Muscle of leg (tissue), 11 donors: ENCODE data around the gene OLA1. TPM values are rescaled to one million over a fixed set of nuclear protein-coding genes. Genes with fewer than 3 reads are reported as not detected.

Experiments used
- DNase-seq: peaks from one replicate; pipeline ENCODE4 v3.0.0; 2013
- H3K27ac ChIP-seq: one replicate; pipeline ENCODE4 v1.5.1; 2013; ENCODE audit warnings: mild to moderate bottlenecking, low read length, control low read depth
- H3K27me3 ChIP-seq: one replicate; pipeline ENCODE4 v1.6.1; 2013; ENCODE audit warnings: low read length; ENCODE audit not compliant: control insufficient read depth, insufficient read depth
- H3K36me3 ChIP-seq: one replicate; pipeline ENCODE4 v1.6.1; 2013; ENCODE audit warnings: low read length; ENCODE audit not compliant: control insufficient read depth, insufficient read depth
- H3K4me1 ChIP-seq: one replicate; pipeline ENCODE4 v1.6.1; 2013; ENCODE audit warnings: low read length; ENCODE audit not compliant: control insufficient read depth, insufficient read depth
- H3K4me3 ChIP-seq: one replicate; pipeline ENCODE4 v1.5.1; 2013; ENCODE audit warnings: low read length, control low read depth
- H3K9me3 ChIP-seq: replicated peaks from 2 replicates; pipeline ENCODE4 v1.6.1; 2013; ENCODE audit warnings: low read depth, low read length; ENCODE audit not compliant: control insufficient read depth
- WGBS: methylation state at CpG from one replicate; pipeline ENCODE4 v1.1.5; 2013; ENCODE audit warnings: missing lambda C conversion rate; ENCODE audit not compliant: insufficient coverage; 5-methylcytosine and 5-hydroxymethylcytosine counted together
- polyA plus RNA-seq, 8 donors: library from polyadenylated mRNA; unstranded; fragments of 120-200 nt; gene quantifications; one replicate each; pipeline versions ENCODE4 v1.2.1 to v1.2.3, GENCODE V29; 2013; ENCODE audit warnings: inconsistent platforms in 1 of 8, low replicate concordance in 1 of 8; ENCODE audit not compliant: insufficient read length in 8 of 8, insufficient read depth in 1 of 8
- total RNA-seq: library from RNA; stranded (reverse); fragments of 120-200 nt; gene quantifications from one replicate; pipeline ENCODE4 v1.2.4, GENCODE V29; 2013

The OLA1 gene
- total and polyA plus RNA-seq, 9 donors = 123 to 227 (median 186) TPM

DNA sequence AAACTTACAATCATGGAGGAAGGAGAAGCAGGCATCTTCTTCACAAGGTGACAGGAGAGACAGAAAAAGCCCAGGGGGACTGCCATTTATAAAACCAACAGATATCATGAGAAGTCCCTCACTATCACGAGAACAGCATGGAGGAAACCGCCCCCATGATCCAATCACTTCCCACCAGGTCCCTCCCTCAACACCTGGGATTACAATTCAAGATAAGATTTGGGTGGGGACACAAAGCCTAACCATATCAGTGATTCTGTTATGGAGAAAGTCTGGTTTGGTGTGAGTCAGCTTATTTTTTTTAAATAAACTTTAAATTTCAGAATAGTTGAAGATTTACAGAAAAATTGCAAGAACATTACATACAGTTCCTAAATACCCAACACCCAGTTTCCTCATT, 198.4 kb downstream of the OLA1 start:
- no CpG with 5 or more reads among the region's 2 CpGs for WGBS
- H3K36me3 ChIP-seq = no peaks in the 10 kb centered on the region
- H3K4me1 ChIP-seq = peaks cover 29% of the 10 kb centered on the region
- H3K4me3 ChIP-seq = no peak overlapping the region
- H3K27ac ChIP-seq = no peak overlapping the region
- H3K9me3 ChIP-seq = no peaks in the 10 kb centered on the region
- no peaks in the 10 kb centered on the region for H3K27me3 ChIP-seq
- DNase-seq = no peak

DNA sequence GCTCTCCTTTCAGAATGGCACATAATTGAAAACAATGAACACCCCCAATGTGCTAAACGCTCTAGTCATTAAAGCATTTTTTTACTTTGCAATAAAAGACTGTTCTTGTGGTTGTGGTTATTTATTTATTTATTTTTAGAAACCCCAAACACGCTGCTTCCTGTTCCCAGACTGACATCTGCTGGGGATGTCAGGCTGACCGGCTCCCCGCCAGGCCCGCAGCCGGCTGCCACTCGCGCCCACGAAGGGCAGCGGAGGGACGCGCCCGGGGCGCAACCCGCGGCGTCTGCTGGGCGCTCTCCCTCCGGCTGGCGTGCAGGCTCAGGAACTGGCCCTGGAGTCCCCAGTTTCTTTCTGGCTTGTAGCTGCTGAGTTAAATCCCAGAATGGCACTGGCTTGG, 200.1 kb downstream of the OLA1 start:
- Histone ChIP-seq H3K4me3 (no peak overlapping the region), H3K36me3 (no peaks in the 10 kb centered on the region), H3K9me3 (no peaks in the 10 kb centered on the region), H3K27me3 (no peaks in the 10 kb centered on the region), H3K27ac (no peak overlapping the region), H3K4me1 (peaks cover 15% of the 10 kb centered on the region)
- WGBS = 84% methylated on average over 18 of the region's 20 CpGs
- no peak for DNase-seq

DNA sequence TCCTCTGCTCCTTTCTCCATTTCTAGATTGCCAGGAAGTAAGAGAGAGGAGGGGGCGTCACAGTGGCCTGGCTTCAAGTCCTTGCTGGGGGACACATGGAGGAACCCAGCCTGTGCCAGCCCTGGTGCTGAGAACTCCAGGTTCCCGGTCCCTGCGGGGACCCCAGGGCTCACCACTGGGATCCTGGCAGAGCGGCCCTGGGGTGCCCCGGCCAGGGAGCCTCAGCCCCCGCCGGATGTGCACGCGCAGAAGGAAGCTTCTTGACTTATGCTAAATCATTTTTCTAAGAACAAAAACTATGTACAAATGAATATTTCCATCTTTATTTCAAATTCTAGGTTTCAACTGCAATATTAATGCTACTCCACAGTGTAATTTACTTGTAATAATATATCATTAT, 200.6 kb downstream of the OLA1 start:
- WGBS = 93% methylated on average over 3 of the region's 9 CpGs
- H3K4me3 ChIP-seq = no peak overlapping the region

DNA sequence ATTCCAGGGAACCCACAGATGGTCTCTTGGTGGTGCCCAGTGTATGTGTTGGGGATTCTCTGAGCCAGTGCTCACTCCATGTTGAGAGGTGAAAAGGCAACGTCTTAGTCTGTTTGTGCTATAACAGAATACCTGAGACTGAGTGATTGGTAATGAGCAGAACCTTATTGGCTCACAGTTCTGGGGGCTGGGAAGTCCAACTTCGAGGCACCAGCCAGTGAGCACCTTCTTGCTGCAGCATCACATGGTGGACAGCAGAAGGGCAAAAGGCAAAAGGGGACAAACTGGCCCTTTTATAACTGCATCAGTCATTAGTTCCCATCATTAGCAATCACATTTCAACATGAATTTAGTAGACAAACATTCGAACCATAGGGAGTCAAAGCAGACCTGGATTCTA, 202.2 kb downstream of the OLA1 start:
- WGBS = 76% methylated on average over 2 of the region's 3 CpGs
- no peaks in the 10 kb centered on the region for H3K27me3 ChIP-seq
- H3K9me3 ChIP-seq = no peaks in the 10 kb centered on the region
- H3K36me3 ChIP-seq = no peaks in the 10 kb centered on the region
- no peak overlapping the region for H3K27ac ChIP-seq
- no peaks in the 10 kb centered on the region for H3K4me1 ChIP-seq
- DNase-seq = no peak
- no peak overlapping the region for H3K4me3 ChIP-seq

More for the DNA sequence above, 200.6 kb downstream of the OLA1 start:
- Histone ChIP-seq H3K36me3 (no peaks in the 10 kb centered on the region), H3K27ac (no peak overlapping the region), H3K4me1 (peaks cover 12% of the 10 kb centered on the region), H3K27me3 (no peaks in the 10 kb centered on the region), H3K9me3 (no peaks in the 10 kb centered on the region)
- no peak for DNase-seq

DNA sequence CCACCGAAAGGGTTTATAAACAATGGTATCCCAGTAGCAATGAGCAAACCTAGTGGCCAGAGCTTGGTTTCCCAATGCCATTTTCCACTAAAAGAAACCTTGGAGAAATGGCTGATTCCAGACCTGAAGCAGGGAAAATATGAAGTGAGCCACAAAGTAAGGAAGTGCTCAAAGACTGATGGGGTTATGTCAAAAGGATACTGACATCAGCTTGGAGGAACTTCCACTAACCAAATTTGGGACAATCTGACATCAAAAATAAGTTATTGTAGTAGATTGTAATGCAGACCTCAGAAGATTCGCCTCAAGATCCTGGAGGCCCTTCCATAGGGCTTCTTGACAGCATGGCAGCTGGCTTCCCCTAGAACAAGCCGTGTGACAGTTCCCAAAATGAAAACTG, 203.8 kb downstream of the OLA1 start:
- Histone ChIP-seq H3K4me1 (peaks cover 8% of the 10 kb centered on the region), H3K9me3 (no peaks in the 10 kb centered on the region), H3K4me3 (no peak overlapping the region), H3K27ac (no peak overlapping the region), H3K27me3 (no peaks in the 10 kb centered on the region), H3K36me3 (no peaks in the 10 kb centered on the region)
- no CpG with 5 or more reads among the region's 3 CpGs for WGBS
- no peak for DNase-seq

DNA sequence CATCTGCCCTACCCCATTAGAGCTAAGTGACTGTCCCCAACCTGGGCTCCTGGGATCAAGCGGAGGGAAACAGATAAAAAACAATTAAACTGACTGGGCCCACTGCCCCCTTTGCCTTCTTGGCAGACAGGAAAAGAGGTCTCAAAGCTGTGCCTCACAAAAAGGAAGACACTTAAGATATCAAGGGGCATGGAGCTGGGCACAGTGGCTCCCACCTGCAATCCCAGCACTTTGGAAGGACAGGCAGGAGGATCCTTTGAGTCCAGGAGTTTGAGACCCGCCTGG, 208.0 kb downstream of the OLA1 start:
- Histone ChIP-seq H3K9me3 (no peaks in the 10 kb centered on the region), H3K4me3 (no peak overlapping the region), H3K4me1 (peaks cover 19% of the 10 kb centered on the region), H3K27ac (no peak overlapping the region), H3K36me3 (no peaks in the 10 kb centered on the region), H3K27me3 (no peaks in the 10 kb centered on the region)
- WGBS = no CpG with 5 or more reads among the region's 2 CpGs
- no peak for DNase-seq

DNA sequence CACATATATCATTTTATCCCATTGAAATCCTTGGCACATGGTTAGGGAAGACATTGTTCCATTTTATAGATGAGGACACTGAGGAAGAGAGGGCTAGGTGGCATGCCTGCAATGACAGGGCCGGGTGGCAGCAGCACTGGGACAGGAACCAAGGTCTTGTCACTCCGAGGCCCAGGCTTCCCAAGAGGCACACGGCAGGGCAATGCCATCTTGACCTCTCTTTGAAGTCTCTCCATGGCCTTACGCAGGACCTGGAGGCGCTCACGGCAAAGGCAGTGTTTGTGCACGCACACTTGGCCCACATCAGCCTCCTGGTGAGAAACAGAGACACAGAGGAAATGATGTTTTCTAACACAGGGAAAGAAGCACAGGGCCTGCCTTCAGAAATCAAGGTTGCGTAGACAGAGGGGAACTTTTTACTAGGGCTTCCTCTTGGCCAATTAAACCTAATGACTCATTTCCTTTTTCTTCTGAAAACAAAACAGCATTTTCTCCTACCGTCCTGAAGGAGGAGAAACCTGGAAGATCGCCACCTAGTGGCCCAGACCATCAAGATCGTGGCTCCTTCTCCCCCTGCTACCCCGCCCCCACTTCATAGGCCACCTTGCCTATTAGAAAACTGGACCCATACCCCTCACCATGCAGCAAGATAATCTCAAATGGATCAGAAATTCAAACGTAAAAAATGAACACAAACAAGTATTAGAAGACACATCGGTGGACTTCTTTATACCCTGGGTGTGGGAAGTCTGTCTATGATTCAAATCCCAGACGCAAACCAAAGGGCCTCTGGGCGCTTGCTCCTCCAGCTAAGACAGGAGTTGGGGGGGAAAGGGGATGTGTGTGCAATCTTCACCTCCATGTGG, 208.5 kb downstream of the OLA1 start:
- WGBS = 15% methylated on average over 7 of the region's 16 CpGs
- Histone ChIP-seq H3K9me3 (no peaks in the 10 kb centered on the region), H3K27me3 (no peaks in the 10 kb centered on the region), H3K4me1 (peaks cover 19% of the 10 kb centered on the region), H3K27ac (peak overlapping the region; percentile 89), H3K36me3 (no peaks in the 10 kb centered on the region), H3K4me3 (no peak overlapping the region)
- DNase-seq = peak; percentile 98

DNA sequence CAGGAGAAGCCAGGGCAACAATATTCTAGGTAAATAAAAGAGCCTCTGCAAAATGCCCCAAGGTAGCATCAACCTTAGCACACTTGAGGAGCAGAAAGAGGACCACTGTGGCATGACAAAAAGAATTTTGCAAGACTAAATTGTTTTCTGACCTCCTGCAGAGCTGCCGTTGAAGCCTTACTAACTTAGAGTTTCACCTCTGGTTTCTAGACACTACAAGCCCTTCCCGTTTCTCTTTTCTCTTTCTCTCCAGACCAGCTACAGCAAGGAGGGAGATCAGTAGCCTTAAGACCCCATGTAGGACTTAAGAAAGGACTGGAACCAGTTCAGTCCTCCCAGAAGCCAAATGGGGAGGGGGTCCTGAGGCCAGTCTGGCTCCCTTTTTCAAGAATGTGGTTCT, 209.9 kb downstream of the OLA1 start:
- no peaks in the 10 kb centered on the region for H3K27me3 ChIP-seq
- H3K9me3 ChIP-seq = no peaks in the 10 kb centered on the region
- no peak for DNase-seq
- H3K27ac ChIP-seq = no peak overlapping the region
- H3K4me1 ChIP-seq = peaks cover 19% of the 10 kb centered on the region
- no peak overlapping the region for H3K4me3 ChIP-seq
- WGBS = 33% methylated on average over 1 of the region's 2 CpGs
- no peaks in the 10 kb centered on the region for H3K36me3 ChIP-seq

DNA sequence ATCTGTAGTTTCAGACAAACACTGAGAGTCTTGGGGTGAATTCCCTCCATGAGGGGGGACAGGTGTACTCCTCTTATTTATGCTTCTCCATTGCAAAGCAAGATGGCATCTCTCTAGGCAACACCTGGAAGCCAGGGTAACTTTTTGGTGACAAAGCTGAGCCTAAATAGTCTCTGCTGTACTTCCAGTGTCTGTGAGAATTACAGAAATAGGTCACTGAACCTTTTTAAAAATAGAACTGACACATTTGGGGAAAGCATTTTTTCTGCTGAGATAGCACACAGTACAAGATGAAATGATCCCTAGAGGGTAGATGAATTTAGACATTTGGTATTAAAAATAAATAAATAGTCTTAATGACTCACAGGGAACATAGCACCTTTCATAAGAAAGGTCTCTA, 211.5 kb downstream of the OLA1 start:
- Histone ChIP-seq H3K27me3 (no peaks in the 10 kb centered on the region), H3K9me3 (no peaks in the 10 kb centered on the region), H3K4me1 (peaks cover 19% of the 10 kb centered on the region), H3K27ac (no peak overlapping the region), H3K36me3 (no peaks in the 10 kb centered on the region), H3K4me3 (no peak overlapping the region)
- peak; percentile 33 for DNase-seq

DNA sequence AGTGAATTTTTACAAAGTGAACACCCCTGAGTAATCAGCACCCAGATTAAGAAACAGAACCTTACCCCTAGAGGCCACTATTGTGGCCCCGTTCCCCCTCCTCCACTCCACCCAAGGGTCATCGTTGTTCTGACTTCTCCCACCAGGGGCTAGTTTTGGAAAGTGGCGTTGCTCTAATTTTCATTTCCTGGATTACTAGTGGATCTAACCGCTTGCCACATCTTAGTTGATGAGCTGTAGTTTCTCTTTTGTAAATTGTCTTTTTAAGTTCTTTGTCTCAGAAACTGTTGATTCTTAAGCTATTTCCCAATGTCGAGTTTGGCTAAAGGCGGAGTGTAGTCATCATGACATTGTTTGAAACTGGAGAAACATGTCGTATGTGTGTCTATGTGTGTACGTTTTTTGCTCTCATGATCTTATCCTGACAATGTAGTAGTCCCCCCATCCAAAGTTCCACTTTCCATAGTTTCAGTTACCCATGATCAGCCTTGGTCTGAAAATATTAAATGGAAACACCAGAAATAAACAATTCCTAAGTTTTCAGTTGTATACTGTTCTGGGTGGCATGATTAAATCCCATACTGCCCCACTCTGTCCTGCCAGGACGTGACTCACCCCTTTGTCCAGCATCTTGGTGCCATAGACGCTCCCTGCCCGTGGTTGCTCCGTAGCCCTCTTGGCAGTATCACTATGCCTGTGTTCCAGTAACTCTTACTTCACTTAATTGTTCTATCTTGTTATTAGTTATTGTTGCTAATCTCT, 212.2 kb downstream of the OLA1 start:
- DNase-seq = peak; percentile 32
- WGBS = 45% methylated on average over 4 of the region's 12 CpGs
- H3K4me1 ChIP-seq = peaks cover 19% of the 10 kb centered on the region

More for the DNA sequence above, 212.2 kb downstream of the OLA1 start:
- no peaks in the 10 kb centered on the region for H3K36me3 ChIP-seq
- no peaks in the 10 kb centered on the region for H3K9me3 ChIP-seq
- no peak overlapping the region for H3K4me3 ChIP-seq
- H3K27me3 ChIP-seq = no peaks in the 10 kb centered on the region
- peak overlapping the region; percentile 0 for H3K27ac ChIP-seq
